ENCODE results near the gene ATIC. TPM values are rescaled to one million over a fixed set of nuclear protein-coding genes. Genes with fewer than 3 reads are reported as not detected.

ATIC gene
- total and polyA plus RNA-seq, 12 donors: 33.7 to 164 (median 83.3) TPM

DNA sequence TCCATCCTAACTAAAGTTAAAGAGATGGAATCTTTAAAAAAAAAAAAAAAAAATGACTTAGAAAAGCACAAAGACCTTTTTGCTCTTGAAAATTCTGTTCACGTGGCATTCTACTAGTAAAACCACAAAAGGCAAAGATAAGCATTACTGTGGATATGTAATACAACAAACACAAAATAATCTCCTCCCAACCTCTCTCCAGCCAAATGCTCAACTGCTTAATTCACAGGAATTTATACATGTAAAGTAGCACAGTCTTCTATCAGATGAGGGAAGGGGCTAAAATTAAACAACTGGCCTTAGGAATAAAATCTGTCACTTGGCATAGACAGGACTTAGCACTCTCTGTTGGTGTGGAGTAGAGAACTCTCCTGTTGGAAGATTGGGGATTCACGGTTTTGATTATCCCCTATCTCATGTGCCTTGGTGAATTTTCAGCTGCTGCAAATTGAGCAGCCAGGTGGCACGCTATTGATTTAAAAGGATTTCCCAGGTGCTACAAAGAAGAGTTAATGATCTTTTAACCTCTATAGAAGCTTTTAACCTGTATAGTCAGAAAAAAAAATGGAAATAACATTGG is 57.4 kb downstream of the ATIC start:
- Histone ChIP-seq H3K4me3 (no peak overlapping the region), H3K27ac (no peak overlapping the region), H3K36me3 (replicated peaks in 1 of 2) (no peaks in the 10 kb centered on the region), H3K4me1 (replicated peaks in 1 of 2) (no peaks in the 10 kb centered on the region), H3K27me3 (no peaks in the 10 kb centered on the region), H3K9me3 (replicated peaks in 1 of 3) (no peaks in the 10 kb centered on the region)
- DNase-seq: no peak
- TF ChIP-seq POLR2A (IDR thresholded peaks at IDR 0.05): no peak
- intact Hi-C loops (cut with DNase I): no loop called here
- 86 to 95% (median 91%) methylated on average over 3 of the region's 3 CpGs for WGBS, 4 donors

- Histone ChIP-seq H3K9me3 (replicated peaks in 1 of 3) (no peaks in the 10 kb centered on the region), H3K4me1 (replicated peaks in 1 of 2) (no peaks in the 10 kb centered on the region), H3K27me3 (no peaks in the 10 kb centered on the region), H3K27ac (no peak overlapping the region), H3K36me3 (replicated peaks in 1 of 2) (no peaks in the 10 kb centered on the region), H3K4me3 (no peak overlapping the region)
- TF ChIP-seq, protein P1, sequence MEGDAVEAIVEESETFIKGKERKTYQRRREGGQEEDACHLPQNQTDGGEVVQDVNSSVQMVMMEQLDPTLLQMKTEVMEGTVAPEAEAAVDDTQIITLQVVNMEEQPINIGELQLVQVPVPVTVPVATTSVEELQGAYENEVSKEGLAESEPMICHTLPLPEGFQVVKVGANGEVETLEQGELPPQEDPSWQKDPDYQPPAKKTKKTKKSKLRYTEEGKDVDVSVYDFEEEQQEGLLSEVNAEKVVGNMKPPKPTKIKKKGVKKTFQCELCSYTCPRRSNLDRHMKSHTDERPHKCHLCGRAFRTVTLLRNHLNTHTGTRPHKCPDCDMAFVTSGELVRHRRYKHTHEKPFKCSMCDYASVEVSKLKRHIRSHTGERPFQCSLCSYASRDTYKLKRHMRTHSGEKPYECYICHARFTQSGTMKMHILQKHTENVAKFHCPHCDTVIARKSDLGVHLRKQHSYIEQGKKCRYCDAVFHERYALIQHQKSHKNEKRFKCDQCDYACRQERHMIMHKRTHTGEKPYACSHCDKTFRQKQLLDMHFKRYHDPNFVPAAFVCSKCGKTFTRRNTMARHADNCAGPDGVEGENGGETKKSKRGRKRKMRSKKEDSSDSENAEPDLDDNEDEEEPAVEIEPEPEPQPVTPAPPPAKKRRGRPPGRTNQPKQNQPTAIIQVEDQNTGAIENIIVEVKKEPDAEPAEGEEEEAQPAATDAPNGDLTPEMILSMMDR (IDR thresholded peaks at IDR 0.05): no peak
- TF ChIP-seq POLR2A (IDR thresholded peaks at IDR 0.05): no peak
- WGBS, 4 donors: 80 to 86% (median 85%) methylated on average over 14 of the region's 14 CpGs
- DNase-seq: no peak
- intact Hi-C loops (cut with DNase I): no loop called here
Observed at GRCh38 chr2:215370112-215370965, 58.5 kb downstream of the ATIC start.

DNA sequence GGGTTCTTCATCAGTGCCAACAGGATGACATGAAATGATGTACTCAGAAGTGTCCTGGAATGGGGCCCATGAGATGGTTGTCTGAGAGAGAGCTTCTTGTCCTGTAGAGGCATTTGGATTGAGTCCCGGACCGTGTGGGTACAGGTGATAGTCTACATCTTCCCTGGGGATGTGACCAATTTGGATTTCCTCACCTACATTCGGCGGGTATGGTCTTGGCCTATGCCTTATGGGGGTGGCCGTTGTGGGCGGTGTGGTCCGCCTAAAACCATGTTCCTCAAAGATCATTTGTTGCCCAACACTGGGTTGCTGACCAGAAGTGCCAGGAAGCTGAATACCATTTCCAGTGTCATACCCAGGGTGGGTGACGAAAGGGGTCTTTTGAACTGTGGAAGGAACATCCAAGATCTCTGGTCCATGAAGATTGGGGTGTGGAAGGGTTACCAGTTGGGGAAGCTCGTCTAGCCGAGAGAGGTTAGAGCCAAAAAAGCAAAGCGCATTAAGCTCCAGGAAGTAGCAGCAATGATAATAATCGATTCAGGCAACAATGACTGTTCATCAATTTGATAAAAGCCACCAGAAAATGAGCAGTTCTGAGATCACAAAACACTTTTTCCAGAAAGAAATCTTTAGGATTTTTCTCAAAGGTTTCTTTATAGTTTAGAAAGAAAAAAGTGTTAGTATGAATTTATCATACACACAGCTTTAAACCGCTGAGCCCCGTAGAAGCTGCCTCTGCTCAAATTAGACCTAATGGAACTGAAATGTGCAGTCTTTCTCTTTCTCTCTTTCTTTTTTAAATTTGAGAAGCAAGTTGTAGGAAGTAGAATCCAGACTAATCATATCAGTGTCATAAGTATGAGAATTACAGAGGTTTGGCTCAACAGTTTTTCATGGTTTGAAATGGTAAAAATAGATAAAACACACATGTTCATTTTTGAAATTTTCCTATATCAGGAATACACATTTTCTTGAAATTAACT is 60.3 kb downstream of the ATIC start:
- intact Hi-C loops (cut with DNase I): no loop called here
- Histone ChIP-seq H3K4me3 (no peak overlapping the region), H3K9me3 (replicated peaks in 1 of 3) (no peaks in the 10 kb centered on the region), H3K36me3 (replicated peaks in 1 of 2) (peaks cover 0 to 4% of the 10 kb centered on the region in 2 donors), H3K4me1 (replicated peaks in 1 of 2) (no peaks in the 10 kb centered on the region), H3K27ac (no peak overlapping the region), H3K27me3 (no peaks in the 10 kb centered on the region)
- 91 to 95% (median 92%) methylated on average over 14 of the region's 14 CpGs for WGBS, 4 donors
- TF ChIP-seq POLR2A (IDR thresholded peaks at IDR 0.05): no peak
- DNase-seq: no peak

- WGBS, 4 donors: 90 to 96% (median 91%) methylated on average over 9 of the region's 9 CpGs
- Histone ChIP-seq H3K36me3 (replicated peaks in 1 of 2) (peaks cover 0 to 4% of the 10 kb centered on the region in 2 donors), H3K27me3 (no peaks in the 10 kb centered on the region), H3K4me3 (no peak overlapping the region), H3K27ac (no peak overlapping the region), H3K9me3 (replicated peaks in 1 of 3) (no peaks in the 10 kb centered on the region), H3K4me1 (replicated peaks in 1 of 2) (no peaks in the 10 kb centered on the region)
- DNase-seq: no peak
- no peak for TF ChIP-seq POLR2A (IDR thresholded peaks at IDR 0.05)
- TF ChIP-seq, protein P1 (IDR thresholded peaks at IDR 0.05): no peak
- intact Hi-C loops (cut with DNase I): no loop called here
Observed at GRCh38 chr2:215372968-215373649, 61.2 kb downstream of the ATIC start.

Data from adrenal gland (tissue), 12 donors.